ENCODE measurements around the gene CAMKV.
A peak's percentile ranks its signal among the peaks of the same experiment; 100 is the strongest.
"Not testable (repeated sequence)": the region's sequence is repeated elsewhere in the genome, so short reads cannot be mapped to it uniquely, and the experiment has no call there.

CAMKV gene

DNA sequence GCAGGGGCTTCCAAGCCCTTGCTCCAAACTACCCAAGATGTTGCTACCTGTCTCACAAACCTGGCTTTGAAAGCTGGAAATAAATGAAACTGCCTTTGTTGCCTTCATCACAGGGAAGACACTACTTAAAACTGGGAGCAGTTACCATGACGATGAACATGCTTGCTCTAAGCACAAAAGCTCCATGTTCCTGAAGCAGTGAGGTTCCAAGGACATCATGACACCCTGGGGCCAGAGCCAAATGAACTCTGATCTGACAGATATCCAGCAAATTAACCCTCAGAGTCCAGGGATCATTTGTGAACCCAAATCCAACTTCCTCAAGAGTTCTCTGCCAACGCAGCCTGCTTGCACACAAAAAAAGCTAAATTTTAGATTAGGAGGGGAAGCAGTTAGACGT is 24.0 kb downstream of the CAMKV start:
- no peak for DNase-seq

DNA sequence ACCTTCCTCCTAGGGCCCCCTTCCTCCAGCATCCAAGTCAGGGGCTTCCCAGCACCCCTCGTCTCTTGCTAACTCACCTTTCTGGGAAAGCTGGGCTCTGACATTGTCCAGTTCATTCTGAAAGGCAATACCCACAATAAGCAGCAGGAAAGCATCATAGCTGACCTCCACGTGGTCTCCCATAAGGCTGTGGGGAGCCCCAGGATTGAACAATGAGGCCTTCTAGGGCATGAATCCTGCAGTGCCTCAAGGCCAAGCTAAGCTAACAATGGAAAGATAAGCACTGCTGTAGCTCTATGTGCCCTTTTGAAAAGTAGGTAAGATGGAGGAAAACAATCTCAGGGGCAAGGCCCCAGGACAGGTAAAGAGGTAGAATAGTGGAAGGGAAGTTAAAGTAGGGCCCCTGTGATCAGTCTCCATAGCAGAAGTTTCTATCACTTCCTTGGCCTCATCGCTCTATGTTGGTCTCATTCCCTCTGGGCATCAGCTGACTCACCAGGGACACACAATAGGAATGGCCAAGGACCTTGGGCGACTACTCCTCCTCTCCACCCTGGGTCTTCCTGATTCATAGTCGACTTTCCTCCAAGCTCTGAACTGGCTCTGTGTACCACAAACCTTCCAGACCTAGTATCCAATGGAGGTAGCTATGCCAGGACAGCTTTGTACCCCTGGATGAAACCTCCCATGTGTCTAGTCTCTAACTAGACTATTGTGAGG is 25.1 kb downstream of the CAMKV start:
- DNase-seq = peak; percentile 51

DNA sequence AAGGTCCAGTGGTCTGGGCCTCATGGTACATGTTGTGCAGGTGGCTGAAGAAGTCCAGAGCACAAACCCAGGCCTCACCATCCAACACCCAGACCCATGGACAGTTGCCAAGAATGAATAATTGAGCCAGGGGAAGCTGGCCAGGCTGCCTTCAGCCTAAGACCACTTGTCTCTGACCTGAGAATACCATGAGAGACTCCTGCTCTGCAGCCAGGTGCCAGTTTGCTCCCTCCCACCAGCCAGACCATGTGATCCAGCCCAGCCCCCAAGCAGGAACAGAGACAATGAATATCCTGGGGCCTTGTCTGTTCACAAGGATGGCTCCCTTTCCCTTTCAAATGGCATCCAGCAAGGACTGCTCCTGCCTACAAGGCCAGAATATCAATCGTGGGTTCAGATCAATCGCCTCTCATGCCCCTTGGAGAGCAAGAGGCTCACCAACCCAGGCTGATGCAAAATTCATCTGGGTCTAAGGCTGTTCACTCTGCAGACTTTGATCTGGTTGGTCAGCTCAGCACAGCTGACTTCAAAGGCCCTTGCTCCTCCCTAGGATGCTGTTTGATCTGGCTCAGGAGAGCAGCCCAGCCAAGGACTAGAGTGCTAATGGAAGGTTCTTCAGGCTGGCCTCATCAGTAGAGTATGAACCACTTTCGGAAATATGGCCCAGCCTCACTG is 26.7 kb downstream of the CAMKV start:
- no peak for DNase-seq

DNA sequence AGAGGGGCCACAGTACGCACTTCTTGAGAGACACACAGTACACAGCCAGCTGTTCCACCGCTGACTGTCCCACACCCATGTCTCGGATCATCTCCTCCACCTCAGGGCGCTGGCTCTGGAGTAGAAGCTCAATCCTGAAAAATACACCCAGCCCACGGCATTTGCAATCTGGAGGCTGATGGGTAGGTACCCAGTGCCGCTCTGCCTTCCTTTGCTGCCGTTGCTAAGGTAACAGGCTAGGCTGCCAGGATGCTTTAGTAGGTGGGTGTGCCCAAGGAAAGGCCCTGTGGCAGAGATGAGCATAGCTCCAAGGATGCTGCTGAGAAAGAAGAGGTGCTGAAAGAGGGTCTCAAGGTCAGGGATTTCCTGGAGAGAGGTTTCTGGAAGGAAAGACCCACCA is 27.9 kb downstream of the CAMKV start:
- DNase-seq = no peak

DNA sequence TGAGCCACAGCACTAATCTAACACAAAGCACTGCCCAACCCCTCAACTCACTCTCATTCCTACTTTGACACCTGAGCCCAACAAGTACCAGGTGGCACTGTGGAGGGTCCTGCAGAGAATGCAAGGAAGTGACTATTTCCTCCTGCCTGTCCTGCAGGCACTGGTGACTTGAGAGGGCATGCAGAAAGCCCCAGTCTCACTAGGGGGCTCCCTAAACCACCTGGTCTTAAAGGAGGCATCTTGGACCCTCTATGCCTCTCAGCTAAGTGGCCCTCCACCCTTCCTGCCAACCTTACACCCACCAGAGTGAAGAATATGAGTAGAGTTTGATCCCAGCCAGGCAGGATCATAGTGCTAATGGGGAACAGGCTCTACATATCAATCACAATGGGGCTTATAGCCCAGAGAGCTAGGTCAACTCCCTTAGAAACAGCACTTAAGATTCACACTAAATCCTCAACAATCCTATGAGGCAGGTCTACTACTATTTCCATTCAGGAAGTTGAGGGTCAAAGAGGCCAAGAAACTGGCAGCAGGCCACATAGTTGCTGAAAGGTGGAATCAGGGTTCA is 28.5 kb downstream of the CAMKV start:
- DNase-seq = peak; percentile 24

DNA sequence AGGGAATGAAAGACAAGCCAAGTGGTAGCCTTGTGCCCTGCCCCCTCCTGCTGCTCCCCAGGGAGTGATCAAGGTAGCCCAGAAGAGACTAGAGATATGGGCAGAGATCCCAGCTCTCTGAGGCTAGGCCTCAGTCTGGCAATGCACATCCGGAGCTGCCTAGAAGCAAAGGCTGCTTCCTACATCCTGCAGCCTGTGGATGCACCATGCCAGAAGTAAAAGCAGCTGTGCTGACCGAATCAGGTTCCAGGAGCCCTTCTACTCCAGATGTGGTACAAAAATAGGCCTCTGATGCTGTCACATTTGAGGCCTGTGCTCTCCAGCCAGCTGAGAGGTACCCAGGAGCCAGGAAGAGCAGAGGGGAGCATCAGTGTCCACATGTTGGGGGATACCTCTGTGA is 29.3 kb downstream of the CAMKV start:
- DNase-seq = no peak

DNA sequence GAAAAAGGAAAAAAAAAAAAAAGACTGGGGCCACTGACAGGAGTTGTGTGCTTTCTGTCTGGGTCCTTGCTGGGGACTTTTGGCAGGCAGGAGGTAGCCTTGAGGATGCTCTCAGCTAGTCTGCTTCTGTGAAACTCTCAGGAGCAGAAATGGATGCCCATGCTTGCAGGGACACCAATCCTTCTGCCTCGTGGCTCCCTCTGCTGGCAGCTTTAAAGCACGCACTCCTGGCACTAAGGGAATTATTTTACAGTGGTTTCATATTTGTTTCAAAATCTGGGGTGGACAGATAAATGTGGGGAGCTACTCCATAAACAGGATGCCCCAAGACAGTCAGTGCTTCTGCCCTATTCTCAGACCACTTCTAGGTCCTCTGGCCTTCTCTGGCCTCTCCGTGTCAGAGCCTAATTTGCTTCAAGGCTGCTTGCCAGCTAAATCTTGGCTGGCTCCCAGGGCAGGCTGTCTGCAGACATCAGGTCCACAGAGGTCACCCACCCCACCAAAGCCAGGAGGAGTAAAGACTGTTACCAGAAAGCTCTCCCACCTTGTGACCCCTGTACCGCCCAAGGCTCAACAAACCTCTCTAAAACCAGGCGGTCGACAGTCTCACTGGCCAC is 30.4 kb downstream of the CAMKV start:
- peak; percentile 70 for DNase-seq

DNA sequence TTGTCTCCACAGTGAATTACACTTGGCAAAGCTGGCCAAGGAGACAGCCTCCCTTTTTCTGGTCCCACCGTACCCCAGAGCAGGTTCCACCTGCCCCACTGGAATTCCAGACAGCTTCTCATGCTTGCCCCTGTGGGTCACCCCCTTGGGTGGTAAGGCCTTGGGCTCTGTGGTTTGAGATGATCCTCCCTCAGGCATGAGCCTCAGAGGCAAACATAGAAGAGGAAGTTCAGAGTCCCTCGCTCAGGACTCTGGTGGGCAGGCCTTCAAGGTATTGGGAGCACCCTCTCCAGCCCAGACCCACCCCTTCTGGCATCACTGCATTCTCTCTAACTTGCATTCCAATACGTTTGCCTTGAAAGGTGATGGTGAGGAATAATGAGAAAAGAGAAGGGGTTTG is 38.4 kb downstream of the CAMKV start:
- DNase-seq = no peak

DNA sequence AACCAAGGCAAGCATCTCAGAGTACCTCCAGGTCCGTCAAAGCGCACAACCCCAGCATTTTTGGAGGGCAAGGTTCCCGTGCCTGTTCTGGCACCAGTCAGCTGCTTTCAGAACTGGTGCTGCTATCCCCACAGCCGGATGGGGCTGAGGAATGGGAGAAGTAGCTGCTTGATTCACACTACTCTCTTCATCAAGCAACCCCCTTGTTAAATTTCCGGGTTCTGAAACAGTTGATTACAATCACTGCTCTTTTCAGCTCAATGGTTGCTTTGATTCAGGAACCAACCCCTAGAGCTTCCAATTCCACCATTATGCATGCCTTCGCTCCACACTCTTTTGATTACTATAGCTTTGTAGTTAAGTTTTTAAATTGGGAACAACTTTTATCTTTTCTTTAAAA is 43.7 kb downstream of the CAMKV start:
- no peak for DNase-seq

DNA sequence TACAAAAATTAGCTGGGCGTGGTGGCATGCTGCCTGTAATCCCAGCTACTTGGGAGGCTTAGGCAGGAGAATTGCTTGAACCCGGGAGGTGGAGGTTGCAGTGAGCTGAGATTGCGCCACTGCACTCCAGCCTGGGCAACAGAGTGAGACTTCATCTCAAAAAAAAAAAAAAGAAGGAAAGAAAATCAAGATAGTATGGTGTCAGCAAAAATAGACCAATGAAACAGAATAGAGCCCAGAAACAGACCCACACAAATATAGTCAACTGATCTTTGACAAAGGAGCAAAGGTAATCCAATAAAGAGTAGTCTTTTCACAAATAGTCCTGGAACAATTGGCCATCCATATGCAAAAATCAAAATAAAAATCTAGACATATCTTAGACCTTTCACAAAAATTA is 46.6 kb downstream of the CAMKV start:
- DNase-seq = not testable (repeated sequence)

DNA sequence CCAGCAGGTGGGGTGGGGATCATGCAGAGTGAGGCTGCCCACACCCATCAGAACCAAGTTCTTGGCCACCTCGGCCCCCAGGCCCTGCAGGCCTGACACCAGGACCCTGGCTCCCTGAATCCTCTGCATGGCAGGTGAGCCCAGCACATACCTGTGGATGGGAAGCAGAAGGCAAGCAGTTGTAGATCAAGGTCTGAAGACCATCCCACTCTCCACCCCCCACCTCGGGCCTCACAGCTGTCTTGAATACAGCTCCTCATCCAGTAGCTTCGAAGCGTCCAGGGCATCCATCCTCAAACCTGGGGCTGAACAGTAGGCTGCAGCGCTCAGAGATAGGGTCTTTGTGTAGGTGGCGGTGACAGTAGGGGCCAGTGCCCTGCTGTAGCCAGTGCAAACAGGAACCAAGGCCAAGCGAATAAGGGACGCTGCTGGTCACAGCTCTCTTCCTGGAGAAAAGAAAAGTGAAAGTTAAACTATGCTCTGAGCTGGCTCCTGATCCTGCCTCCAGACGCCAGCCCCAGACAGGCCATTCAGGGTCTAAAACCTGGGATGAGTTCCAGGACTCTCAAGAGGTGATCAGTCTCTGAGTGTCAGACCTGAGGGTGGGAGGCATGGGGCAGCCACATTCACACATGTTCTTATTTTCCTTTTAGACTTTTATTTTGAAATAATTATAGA is 56.1 kb downstream of the CAMKV start, which contains the start of gene UBA7:
Gene UBA7 (minus strand): TSS at position 457 of the 678 bp plus-strand sequence. CDS start 166 bp downstream, at position 291.
- DNase-seq = peak; percentile 80

DNA sequence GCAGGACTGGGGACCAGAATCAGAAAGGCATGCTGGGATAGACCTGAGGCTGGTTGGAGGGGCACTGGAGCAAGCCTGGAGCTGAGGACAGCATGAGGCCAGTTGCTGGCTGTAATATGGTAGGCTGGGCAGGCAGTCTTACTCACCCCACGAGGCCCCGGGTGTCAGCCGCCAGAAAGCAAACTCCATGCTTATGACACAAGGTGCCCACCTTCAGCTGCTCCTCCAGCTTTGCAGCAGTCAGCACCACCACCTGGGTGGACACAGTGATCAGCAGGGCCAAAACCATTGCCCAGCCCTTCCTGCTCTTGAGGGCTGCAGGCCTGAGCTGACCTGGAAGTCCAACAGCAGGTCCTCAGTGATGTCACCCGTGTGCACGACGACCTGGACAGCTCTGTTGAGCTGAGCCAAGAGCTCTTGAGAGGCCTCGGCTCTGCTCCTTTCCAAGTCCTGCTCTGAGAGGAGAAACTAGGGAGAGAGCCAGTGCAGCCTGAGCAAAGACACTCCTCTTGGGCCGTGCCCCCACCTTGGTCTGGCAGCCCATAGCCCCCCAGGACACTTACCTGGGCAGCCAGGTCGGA is 56.7 kb downstream of the CAMKV start:
- DNase-seq = no peak

Measured in EL (cell line).